Pancreas (tissue), 10 donors: ENCODE measurements around the gene FAM53A. TPM values are rescaled to one million over a fixed set of nuclear protein-coding genes. Genes with fewer than 3 reads are reported as not detected.
"Not testable (repeated sequence)": the region's sequence is repeated elsewhere in the genome, so short reads cannot be mapped to it uniquely, and the experiment has no call there.

Experiments used
- ATAC-seq, 4 donors: fragments of 200-7000 bp; cut with Tn5 transposase; one replicate each; pipeline versions ENCODE4 v1.8.0 to v1.9.1; 2020; ENCODE audit warnings: mild to moderate bottlenecking in 4 of 4, moderate library complexity in 4 of 4
- DNase-seq, 6 donors: peaks; one replicate each; pipeline ENCODE4 v3.0.0-alpha.2; 2020
- FAIRE-seq: peaks from 2 replicates; lab custom pipeline; 2012; peaks lifted over from hg19 to GRCh38; lab: Jason Lieb, UNC
- H3K27ac ChIP-seq, 4 donors: fragments of 200-600 bp; sonication (generic); 1 replicate in 3 of 4; 2 replicates in 1 of 4; pipeline versions ENCODE4 v1.5.0 to v1.8.0; 2020
- H3K27me3 ChIP-seq, 4 donors: fragments of 200-600 bp; one replicate each; pipeline ENCODE4 v1.8.0; 2021
- H3K36me3 ChIP-seq, 3 donors: fragments of 200-600 bp; sonication (generic) in 1 of 3; one replicate each; pipeline versions ENCODE4 v1.5.0 to v1.8.0; 2020 to 2021
- H3K4me1 ChIP-seq, 3 donors: fragments of 200-600 bp; one replicate each; pipeline ENCODE4 v1.8.0; 2021
- H3K4me3 ChIP-seq, 4 donors: fragments of 200-600 bp; sonication (generic) in 2 of 4; one replicate each; pipeline versions ENCODE4 v1.5.0 to v1.8.0; 2020 to 2021
- H3K9me3 ChIP-seq, 4 donors: fragments of 200-600 bp; one replicate each; pipeline ENCODE4 v1.8.0; 2021
- WGBS, 2 donors: extraction: QIAGEN DNeasy Blood & Tissue Kit; methylation state at CpG; one replicate each; pipeline ENCODE4 v1.1.7; 2013; 5-methylcytosine and 5-hydroxymethylcytosine counted together
- intact Hi-C, 3 donors: fragments of 100-400 bp; cut with DNase I; formaldehyde crosslinking; loops; one replicate each; pipeline versions ENCODE4 v1.11.1 to v1.14.2; 2022
- polyA plus RNA-seq, 2 donors: library from polyadenylated mRNA; stranded (reverse); fragments of 200-250 nt; gene quantifications; one replicate each; pipeline ENCODE4 v1.2.3, GENCODE V29; 2013
- total RNA-seq, 6 donors: library from RNA; stranded (reverse); fragmentation: NEBNext Ultra II Directional in 4 of 6; extraction: Animal tissue kit (Norgen Biotek cat#: 25700) in 4 of 6; gene quantifications; one replicate each; pipeline versions ENCODE4 v1.2.1 to v1.2.4, GENCODE V29; 2021 to 2023
- TF ChIP-seq, protein P1 (sequence below), 4 donors: fragments of 200-600 bp; sonication (generic) in 3 of 4; IDR thresholded peaks; one replicate each; pipeline versions ENCODE4 v1.5.0 to v1.8.0; 2021; ENCODE audit warnings: antibody characterized with exemption in 4 of 4
- donor health status: healthy with polysubstance abuse.
- donor health status: DM: no; HTN: no; CAD: no; lungs with moderate emphysema.
- donor health status: DM: no; HTN: no; CAD: no.
- donor health status: control.
- donor health status: control.
- donor health status: Bipolar disorder and iron deficiency.
- donor health status: DM: yes; HTN: yes; CAD: no.
- donor health status: DM: no; HTN: no; CAD: no.
- donor health status: DM: no; HTN: no; CAD: no.
- donor health status: DM: yes; HTN: yes; CAD: no.

The FAM53A gene
- total and polyA plus RNA-seq, 8 donors = 0.60 to 2.7 (median 1.3) TPM

DNA sequence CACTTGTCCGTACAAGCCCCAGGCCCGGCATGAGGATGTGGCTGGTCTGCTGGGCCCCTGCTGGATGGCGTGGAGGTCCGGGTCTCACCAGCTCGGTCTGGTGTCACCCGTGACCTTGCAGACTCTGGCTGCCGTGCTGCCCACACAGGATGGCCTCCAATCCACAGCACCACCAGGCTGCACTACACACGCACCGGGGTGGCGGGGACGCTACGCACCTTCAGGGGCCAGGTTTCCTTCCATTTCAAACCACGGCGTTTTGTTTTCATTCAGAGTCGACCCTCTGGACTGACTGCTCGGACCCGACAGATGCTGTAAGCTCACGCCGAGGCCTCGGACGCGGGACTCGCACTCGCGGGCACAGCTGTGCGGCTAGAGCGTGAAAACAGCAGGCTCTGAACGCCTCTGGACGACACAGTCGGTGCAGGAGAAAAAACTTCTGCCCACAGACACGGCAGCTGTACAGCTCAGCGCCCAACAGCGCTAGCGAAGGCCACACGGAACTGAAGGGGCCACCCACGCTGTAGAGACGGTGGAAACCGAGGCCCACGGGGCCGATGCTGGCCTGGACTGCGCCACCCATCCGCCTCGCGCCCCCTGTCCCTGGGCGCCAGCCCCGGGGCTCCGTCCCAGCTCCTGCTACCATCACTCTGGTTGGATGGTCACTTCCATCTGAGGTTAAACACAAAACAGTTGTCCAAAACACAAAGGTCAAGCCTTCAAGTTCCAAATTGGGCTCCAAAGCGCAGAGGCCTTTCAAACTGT is 40.0 kb downstream of the FAM53A start:
- ATAC-seq = no peak
- WGBS, 2 donors = 91 to 93% methylated on average over 48 of the region's 48 CpGs
- H3K27me3 ChIP-seq = no peaks in the 10 kb centered on the region
- FAIRE-seq = no peak
- H3K36me3 ChIP-seq = no peaks in the 10 kb centered on the region
- peak in 3 of 6 donors; percentile 12 to 50 (median 48) for DNase-seq
- TF ChIP-seq, protein P1, sequence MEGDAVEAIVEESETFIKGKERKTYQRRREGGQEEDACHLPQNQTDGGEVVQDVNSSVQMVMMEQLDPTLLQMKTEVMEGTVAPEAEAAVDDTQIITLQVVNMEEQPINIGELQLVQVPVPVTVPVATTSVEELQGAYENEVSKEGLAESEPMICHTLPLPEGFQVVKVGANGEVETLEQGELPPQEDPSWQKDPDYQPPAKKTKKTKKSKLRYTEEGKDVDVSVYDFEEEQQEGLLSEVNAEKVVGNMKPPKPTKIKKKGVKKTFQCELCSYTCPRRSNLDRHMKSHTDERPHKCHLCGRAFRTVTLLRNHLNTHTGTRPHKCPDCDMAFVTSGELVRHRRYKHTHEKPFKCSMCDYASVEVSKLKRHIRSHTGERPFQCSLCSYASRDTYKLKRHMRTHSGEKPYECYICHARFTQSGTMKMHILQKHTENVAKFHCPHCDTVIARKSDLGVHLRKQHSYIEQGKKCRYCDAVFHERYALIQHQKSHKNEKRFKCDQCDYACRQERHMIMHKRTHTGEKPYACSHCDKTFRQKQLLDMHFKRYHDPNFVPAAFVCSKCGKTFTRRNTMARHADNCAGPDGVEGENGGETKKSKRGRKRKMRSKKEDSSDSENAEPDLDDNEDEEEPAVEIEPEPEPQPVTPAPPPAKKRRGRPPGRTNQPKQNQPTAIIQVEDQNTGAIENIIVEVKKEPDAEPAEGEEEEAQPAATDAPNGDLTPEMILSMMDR (IDR thresholded peaks at IDR 0.05) = no peak
- no peaks in the 10 kb centered on the region for H3K9me3 ChIP-seq
- H3K4me3 ChIP-seq = no peak overlapping the region
- no peak overlapping the region for H3K27ac ChIP-seq
- H3K4me1 ChIP-seq = no peaks in the 10 kb centered on the region
- intact Hi-C loops = no loop called here

DNA sequence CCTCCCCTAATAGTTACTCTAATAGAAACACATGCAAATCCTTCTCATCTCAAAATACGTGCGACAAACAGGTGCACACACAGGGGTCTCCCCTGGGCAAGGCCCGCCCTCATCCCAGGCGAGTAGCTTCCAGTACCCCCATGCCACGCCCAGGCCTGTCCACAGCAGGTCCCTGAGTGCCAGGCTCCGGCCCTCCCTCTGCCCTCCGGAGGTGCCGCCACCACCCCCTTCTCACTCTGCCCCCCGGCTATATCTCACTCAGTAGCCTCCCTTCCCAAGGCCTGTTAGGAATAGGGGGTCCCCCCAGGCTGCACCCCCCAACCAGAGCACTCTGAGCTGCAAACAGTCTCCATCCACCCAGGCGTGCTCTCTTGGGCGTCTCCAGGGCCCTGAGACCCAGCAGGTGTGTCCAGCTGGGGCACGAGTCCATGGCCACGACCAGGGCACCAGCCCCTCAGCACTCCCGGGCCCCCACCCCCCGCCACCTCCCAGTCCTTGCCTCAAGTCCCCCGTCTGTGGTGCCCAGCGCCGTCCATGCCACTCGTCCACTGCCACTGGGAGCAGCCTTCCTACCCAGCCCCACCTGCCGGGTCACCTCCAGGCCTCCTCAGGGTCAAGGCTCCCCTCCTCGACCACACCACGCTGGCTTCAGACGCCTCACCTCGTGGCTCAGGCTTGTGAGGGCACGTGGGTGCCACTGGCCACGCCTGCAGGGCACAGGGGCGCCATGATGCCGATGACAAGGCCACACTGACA is 41.7 kb downstream of the FAM53A start:
- TF ChIP-seq, protein P1 (IDR thresholded peaks at IDR 0.05) = no peak
- ATAC-seq (no peak), FAIRE-seq (no peak), DNase-seq (peak in 2 of 6 donors; percentile 19 to 52)
- no peaks in the 10 kb centered on the region for H3K4me1 ChIP-seq
- no peak overlapping the region for H3K27ac ChIP-seq
- no peak overlapping the region for H3K4me3 ChIP-seq
- H3K36me3 ChIP-seq = no peaks in the 10 kb centered on the region
- 88 to 92% methylated on average over 26 to 28 of the region's 28 CpGs for WGBS, 2 donors
- intact Hi-C loops = no loop called here
- no peaks in the 10 kb centered on the region for H3K9me3 ChIP-seq
- H3K27me3 ChIP-seq = no peaks in the 10 kb centered on the region

DNA sequence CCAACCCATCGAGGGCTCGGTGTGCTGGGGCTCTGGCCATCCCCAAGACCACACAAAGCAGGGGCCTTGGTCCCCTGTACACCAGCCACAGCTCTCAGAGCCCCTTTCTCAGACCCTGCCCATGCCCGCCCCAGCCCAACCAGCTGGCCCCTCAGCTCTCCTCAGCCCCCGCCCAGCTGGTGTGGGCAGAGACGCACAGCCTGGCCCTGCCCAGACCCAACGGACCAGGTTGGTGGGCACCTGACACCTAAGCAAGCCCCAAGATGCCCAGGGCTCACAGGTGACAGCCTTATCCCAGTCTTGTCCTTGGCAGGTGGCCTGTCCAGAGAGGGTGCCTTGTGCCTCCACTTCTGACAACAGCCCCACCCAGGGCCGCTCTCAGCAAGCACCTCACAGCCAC is 42.4 kb downstream of the FAM53A start:
- Histone ChIP-seq H3K27ac (no peak overlapping the region), H3K9me3 (no peaks in the 10 kb centered on the region), H3K4me3 (no peak overlapping the region), H3K27me3 (no peaks in the 10 kb centered on the region), H3K4me1 (no peaks in the 10 kb centered on the region), H3K36me3 (no peaks in the 10 kb centered on the region)
- FAIRE-seq (no peak), ATAC-seq (no peak), DNase-seq (peak in 2 of 6 donors; percentile 17 to 48)
- WGBS, 2 donors = 88 to 95% methylated on average over 7 of the region's 7 CpGs
- intact Hi-C loops = no loop called here
- TF ChIP-seq, protein P1 (IDR thresholded peaks at IDR 0.05) = no peak

DNA sequence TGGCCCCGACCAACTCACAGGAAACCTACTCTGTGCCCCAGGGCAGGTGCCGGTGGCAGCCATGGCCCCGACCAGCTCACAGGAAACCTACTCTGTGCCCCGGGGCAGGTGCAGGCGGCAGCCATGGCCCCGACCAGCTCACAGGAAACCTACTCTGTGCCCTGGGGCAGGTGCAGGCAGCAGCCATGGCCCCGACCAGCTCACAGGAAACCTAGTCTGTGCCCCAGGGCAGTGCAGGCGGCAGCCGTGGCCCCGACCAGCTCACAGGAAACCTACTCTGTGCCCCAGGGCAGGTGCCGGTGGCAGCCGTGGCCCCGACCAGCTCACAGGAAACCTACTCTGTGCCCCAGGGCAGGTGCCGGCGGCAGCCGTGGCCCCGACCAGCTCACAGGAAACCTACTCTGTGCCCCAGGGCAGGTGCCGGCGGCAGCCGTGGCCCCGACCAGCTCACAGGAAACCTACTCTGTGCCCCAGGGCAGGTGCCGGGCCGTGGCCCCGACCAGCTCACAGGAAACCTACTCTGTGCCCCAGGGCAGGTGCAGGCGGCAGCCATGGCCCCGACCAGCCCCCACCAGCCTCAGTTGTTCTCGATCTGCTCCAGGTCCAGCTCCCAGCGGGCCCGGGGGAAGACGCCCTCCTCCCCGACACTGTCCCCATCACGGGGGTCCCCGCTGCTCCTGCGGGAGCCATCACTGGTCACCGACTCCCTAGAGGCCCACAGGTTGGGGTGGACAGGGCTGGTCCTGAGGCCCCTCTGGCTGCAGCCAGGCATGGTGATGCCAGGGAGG is 43.2 kb downstream of the FAM53A start:
- ATAC-seq, intact Hi-C loops, H3K4me3 ChIP-seq, H3K36me3 ChIP-seq, H3K27me3 ChIP-seq, FAIRE-seq, H3K9me3 ChIP-seq, H3K27ac ChIP-seq, H3K4me1 ChIP-seq: not testable (repeated sequence)
- peak in 1 of 6 donors; percentile 64 for DNase-seq
- WGBS, 2 donors = 94 to 97% methylated on average over 27 to 35 of the region's 35 CpGs

DNA sequence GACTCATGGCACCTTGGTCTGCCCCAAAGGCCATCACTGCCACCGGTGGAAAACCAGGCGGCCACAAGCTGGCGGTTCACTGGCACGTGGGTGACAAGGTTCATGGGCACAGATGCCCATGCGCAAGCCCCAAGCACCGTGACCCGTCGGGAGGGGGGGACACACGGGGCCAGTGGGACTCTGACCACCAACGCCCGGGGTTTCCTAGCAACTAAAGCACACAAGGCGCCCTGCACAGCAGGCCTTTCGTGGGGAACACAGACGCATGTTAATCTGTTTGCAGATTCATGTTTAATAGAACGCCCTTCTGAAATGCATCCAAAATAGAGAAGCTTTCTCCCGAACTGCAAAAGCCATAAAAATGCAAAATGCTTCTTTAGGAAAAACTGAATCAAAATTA is 43.9 kb downstream of the FAM53A start:
- no peak overlapping the region for H3K27ac ChIP-seq
- H3K4me3 ChIP-seq = no peak overlapping the region
- no peaks in the 10 kb centered on the region for H3K4me1 ChIP-seq
- ATAC-seq (no peak), FAIRE-seq (no peak), DNase-seq (peak in 1 of 6 donors; percentile 66)
- no peaks in the 10 kb centered on the region for H3K27me3 ChIP-seq
- no peaks in the 10 kb centered on the region for H3K9me3 ChIP-seq
- intact Hi-C loops = no loop called here
- no peaks in the 10 kb centered on the region for H3K36me3 ChIP-seq
- WGBS, 2 donors = 80 to 83% methylated on average over 16 of the region's 16 CpGs
- TF ChIP-seq, protein P1 (IDR thresholded peaks at IDR 0.05) = no peak
